Activated gamma-delta T cell treated with anti-CD3 and anti-CD28 coated beads, Interleukin-2, amount 50 U/mL, for 16 hours (primary cell): ENCODE results near the gene NHERF1.

ENCODE experiments used
- DNase-seq: peaks from one replicate; pipeline ENCODE4 v3.0.0-alpha.2; 2020; ENCODE audit warnings: low read depth

The NHERF1 gene

GRCh38 chr17:74785096-74785980 lies 36.9 kb downstream of the NHERF1 start:
- no peak for DNase-seq

- DNase-seq: no peak
These were observed 37.5 kb downstream of the NHERF1 start for GRCh38 chr17:74785981-74786360.

- DNase-seq: no peak
These were observed 38.1 kb downstream of the NHERF1 start for GRCh38 chr17:74786431-74787055.

GRCh38 chr17:74790161-74791058 lies 42.0 kb downstream of the NHERF1 start:
- DNase-seq: no peak

GRCh38 chr17:74792586-74793105 lies 44.2 kb downstream of the NHERF1 start:
- no peak for DNase-seq

GRCh38 chr17:74795327-74796020 lies 47.0 kb downstream of the NHERF1 start:
- DNase-seq: no peak

DNA sequence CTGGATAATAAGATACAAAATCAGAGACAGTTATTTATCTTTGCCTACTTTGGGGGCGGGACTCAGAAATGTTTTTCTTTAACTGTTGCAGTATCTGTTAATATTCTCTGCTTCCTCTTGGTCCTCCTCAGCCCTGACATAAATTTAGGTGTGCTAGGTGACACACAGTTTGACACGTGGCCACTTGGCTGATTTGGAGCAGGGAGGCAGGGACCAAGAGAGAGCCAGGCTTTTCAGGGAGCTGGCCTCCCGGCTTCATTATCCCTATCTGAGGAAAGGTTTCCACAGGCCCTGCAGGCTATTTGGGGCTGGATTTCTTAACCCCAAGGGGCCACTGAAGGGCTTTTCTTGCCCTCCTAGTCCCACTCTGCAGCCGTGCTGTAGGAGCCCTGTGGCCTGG lies 47.8 kb downstream of the NHERF1 start:
- DNase-seq: no peak

- DNase-seq: no peak
These were observed 48.4 kb downstream of the NHERF1 start for GRCh38 chr17:74796866-74797265.

DNA sequence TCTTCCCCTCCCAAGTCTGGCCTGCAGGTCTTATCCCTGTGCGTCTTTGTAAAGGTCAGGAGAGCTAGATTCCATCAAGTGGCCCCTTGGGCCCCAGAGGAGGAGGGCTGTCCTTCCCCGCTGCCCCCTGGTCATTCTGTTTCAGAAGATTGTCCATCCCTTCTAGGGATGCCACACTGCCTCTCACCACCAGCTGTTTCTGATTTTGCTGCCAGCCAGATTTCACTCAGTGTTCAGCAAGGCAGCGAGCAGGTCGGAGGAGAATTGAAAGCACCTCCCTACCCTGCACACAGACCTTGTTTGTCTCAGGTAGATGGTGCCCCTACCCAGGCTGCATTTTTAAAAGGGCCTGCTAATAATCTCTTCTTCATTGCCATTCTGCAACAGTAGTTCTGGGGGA lies 49.4 kb downstream of the NHERF1 start:
- DNase-seq: no peak

GRCh38 chr17:74798239-74798707 lies 49.8 kb downstream of the NHERF1 start:
- no peak for DNase-seq

GRCh38 chr17:74799097-74799496 lies 50.7 kb downstream of the NHERF1 start:
- no peak for DNase-seq

DNA sequence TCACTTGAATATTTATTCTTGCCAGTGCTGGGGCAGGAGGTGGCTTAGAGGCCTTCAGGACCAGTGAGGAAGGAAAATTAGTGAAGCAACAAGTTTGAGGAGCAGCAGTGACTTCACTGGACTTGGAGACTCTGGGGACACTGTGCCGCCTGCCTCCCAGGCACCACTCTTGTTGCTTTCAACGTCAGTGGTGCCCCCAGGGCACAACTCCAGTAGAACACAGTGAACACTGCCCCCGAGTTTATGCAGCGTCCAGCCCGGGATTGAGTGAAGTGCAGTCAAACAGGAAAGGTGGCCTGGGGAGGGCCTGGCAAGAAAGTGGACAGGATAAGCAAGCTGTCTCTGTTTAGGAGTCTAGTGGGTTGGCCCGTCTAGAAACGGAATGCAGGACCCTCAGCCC lies 52.1 kb downstream of the NHERF1 start:
- no peak for DNase-seq

- no peak for DNase-seq
These were observed 53.5 kb downstream of the NHERF1 start for GRCh38 chr17:74801896-74802295.

- DNase-seq: no peak
These were observed 55.0 kb downstream of the NHERF1 start for GRCh38 chr17:74803388-74803930.

DNA sequence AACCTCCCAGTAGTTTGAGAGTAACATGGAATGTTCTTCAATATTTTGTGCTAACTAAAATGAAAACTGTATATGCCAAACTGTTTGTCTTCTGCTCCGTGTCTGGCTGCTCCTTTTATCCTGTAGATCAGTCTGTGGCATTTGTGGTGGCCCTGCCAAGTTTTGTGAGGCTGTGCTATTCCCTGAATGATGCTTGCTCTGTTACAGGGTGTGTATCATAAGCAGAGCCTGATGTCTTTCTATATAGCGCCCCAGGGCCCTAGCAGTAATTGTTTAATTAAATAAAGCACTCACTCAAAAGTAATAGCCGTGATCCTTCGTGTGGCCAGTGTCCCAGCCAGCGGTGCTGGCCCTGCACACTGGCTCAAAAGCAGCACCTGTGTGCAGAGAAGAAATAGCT lies 55.5 kb downstream of the NHERF1 start:
- DNase-seq: no peak

GRCh38 chr17:74804683-74805082 lies 56.3 kb downstream of the NHERF1 start:
- no peak for DNase-seq

DNA sequence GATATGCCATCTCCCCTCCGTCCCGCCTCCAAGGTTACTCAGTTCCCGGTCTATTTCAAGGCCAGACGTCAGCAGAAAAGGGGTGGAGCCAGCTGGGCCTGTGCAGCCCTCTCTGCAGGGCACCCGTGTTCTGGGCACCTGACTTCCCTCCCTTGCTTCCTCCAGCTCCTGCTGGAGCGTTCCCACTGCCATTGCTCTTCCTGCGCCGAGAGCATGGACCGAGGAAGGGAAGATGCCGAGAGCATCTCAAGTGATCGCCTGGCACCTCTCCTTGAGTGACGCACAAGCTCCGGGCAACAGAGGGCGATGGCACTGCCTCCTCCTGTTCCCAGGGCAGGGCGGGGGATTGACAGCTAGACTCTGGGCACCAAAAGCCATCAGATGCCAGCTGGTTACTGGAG lies 57.2 kb downstream of the NHERF1 start:
- DNase-seq: no peak

DNA sequence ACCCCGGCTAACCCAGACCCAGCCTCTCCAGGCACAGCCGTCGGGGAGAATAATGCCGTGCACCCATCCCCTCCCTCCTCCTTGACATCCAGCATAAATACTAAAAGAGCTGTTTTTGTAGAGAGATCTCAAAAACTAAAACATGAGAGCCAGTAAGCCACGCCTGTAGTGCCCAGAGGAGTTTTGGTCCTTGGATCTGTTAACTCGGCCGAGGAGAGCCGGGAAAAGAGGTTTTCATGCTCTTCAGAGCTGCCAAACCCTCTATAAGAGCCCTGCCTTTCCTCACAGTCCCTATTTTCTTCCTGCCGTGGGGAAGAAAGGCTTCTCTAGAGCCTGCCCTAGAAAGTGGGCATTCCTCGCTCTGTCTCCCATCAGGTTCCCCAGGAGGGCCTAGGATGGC lies 57.9 kb downstream of the NHERF1 start:
- no peak for DNase-seq

GRCh38 chr17:74807441-74807840 lies 59.0 kb downstream of the NHERF1 start:
- DNase-seq: no peak

DNA sequence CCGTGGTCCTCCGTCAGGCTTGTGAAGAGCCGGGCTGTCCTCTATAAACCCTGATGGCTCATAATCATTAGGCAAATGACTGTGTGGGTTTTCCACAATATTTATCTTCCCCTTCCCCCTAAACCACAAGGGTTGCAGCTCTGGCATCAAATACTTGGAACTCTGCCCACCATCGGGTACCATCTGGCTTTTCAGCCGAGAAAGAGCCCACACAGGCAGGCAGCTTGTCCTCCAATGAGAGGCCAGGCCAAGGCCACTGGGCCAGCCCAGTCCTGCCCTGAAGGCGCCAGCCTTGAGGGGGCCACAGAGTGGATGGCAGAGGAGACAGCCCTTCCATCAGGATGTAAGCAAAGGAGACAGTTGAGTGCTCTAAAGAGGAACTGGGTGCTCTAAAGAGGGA lies 59.5 kb downstream of the NHERF1 start:
- no peak for DNase-seq

- no peak for DNase-seq
These were observed 60.4 kb downstream of the NHERF1 start for GRCh38 chr17:74808714-74809430.
